G401.6 (cell line): ENCODE measurements around the gene SORBS1.

Source experiments
- FAIRE-seq: peaks from 2 replicates; lab custom pipeline; 2012; peaks lifted over from hg19 to GRCh38; lab: Jason Lieb, UNC

Gene SORBS1

GRCh38 chr10:95289003-95289920 lies 271.9 kb downstream of the SORBS1 start:
- no peak for FAIRE-seq

GRCh38 chr10:95288303-95288702 lies 272.9 kb downstream of the SORBS1 start:
- no peak for FAIRE-seq

GRCh38 chr10:95287281-95287680 lies 273.9 kb downstream of the SORBS1 start:
- no peak for FAIRE-seq

- no peak for FAIRE-seq
These were observed 274.5 kb downstream of the SORBS1 start for GRCh38 chr10:95286707-95287106.

- no peak for FAIRE-seq
These were observed 275.6 kb downstream of the SORBS1 start for GRCh38 chr10:95285556-95285955.

- FAIRE-seq = no peak
These were observed 276.4 kb downstream of the SORBS1 start for GRCh38 chr10:95284807-95285206.

GRCh38 chr10:95282107-95282506 lies 279.1 kb downstream of the SORBS1 start:
- no peak for FAIRE-seq

GRCh38 chr10:95281206-95281605 lies 280.0 kb downstream of the SORBS1 start:
- FAIRE-seq = no peak

- FAIRE-seq = no peak
These were observed 280.5 kb downstream of the SORBS1 start for GRCh38 chr10:95280637-95281036.

GRCh38 chr10:95279042-95279820 lies 281.9 kb downstream of the SORBS1 start:
- no peak for FAIRE-seq

- no peak for FAIRE-seq
These were observed 282.8 kb downstream of the SORBS1 start for GRCh38 chr10:95278061-95278988.

GRCh38 chr10:95277614-95278013 lies 283.6 kb downstream of the SORBS1 start:
- FAIRE-seq = no peak

- FAIRE-seq = no peak
These were observed 284.0 kb downstream of the SORBS1 start for GRCh38 chr10:95277201-95277570.

- FAIRE-seq = no peak
These were observed 284.6 kb downstream of the SORBS1 start for GRCh38 chr10:95276367-95277200.

GRCh38 chr10:95275726-95276366 lies 285.3 kb downstream of the SORBS1 start:
- FAIRE-seq = no peak

GRCh38 chr10:95273393-95274312 lies 287.5 kb downstream of the SORBS1 start:
- FAIRE-seq = no peak

GRCh38 chr10:95268438-95268837 lies 292.7 kb downstream of the SORBS1 start:
- FAIRE-seq = no peak

- no peak for FAIRE-seq
These were observed 293.9 kb downstream of the SORBS1 start for GRCh38 chr10:95267251-95267650.

GRCh38 chr10:95266674-95267095 lies 294.5 kb downstream of the SORBS1 start:
- no peak for FAIRE-seq

GRCh38 chr10:95265572-95265971 lies 295.6 kb downstream of the SORBS1 start:
- FAIRE-seq = no peak
